ENCODE results near the gene GPNMB.

Gene GPNMB

DNA sequence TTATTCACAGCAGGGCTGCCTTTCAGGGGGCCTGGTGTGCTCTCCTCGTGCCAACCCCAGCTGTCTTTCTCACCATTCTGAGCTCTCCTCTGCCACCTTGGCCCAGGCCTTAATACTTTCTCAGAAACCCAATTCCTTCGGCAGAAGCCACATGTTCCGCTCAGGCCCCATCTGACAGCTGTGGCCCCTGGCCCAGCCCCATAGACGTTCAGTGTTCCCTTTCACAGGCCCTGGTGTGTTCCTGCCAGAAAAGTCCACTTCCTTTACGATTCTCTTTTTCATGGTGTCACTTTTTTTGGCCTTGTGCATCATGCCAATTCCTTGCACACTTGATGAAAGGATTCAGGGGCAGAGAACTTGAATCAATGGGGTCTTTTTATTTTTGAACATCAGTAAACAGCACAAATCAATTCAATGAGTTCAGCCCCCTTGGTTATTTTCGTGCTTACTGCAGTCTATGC is 15.9 kb upstream of the GPNMB start:
- no peak for DNase-seq (ENCODE audit: low read depth)

- DNase-seq (ENCODE audit: low read depth), result no peak
These were observed 13.6 kb upstream of the GPNMB start for GRCh38 chr7:23232966-23233365.

- no peak for DNase-seq (ENCODE audit: low read depth)
These were observed 11.8 kb upstream of the GPNMB start for GRCh38 chr7:23234569-23235296.

DNA sequence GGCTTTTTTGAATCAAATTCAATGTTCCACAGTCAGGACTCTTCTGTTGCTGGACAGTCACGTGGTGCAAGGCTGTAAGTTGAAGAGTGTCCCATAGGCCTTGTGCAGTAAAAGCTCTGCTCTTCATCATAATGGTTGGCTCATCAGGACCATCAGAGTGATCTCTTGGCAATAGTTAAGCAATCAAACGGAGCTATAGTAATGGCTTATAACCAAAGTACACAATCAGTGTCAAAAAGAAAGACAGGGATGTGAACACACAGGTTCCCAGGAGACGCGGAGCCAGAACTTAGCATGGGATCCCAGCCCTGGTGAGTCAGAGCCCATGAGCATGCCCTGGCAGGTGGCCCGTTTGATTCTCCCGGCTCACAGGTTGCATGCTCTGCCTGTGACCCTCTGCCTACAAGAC is 10.8 kb upstream of the GPNMB start:
- no peak for DNase-seq (ENCODE audit: low read depth)

GRCh38 chr7:23237000-23237399 is 9.6 kb upstream of the GPNMB start:
- DNase-seq (ENCODE audit: low read depth), result no peak

DNA sequence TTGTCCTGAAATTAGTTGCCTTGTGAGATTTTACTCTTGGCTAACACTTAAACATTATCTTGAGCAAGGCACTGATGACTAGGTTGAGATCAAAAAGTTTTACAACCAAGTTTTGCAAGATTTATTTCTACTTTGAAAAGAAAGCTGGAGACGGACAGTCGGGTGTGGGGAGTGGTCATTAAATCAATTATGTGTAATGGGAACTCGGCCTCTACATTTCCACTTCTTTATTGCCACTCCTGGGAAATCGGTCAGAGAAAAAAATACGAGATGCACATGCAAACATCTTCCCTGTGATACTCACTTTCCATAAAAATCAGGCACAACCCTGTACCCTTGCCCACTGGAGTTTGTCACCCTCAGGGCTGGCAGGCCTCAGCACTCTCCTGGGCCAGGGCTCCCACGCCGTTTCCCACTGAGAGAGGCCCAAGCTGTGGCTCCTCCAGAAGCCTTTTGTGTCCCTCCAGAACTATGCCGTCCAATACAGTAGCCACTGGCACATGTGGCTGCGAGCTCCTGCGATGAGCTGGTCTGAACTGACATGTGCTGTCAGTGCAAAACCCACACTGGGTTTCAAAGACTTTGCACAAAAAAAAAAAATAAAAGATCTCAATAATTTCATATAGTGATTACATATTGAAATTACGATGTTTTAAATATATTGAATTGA is 7.5 kb upstream of the GPNMB start:
- DNase-seq (ENCODE audit: low read depth), result no peak

GRCh38 chr7:23239698-23240097 is 6.9 kb upstream of the GPNMB start:
- DNase-seq (ENCODE audit: low read depth), result no peak

DNA sequence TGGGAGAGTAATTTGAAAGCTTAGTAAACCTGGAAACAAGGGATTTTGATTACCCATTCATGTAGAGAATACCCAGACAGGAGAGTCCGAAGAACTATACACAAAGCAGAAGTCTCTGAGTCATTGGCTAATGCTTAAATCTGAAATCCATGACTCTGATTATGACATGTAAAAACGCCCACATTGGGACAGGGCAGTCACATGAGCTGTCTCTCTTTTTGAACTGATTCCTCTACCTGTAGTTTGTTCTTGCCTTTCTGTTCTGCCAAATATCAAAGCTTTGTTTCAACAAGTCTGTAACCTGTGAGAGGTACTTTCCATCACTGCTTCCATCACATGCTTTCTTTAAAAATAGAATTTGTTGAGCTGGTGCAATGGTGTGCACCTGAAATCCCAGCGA is 4.3 kb upstream of the GPNMB start:
- no peak for DNase-seq (ENCODE audit: low read depth)

GRCh38 chr7:23242935-23243334 is 3.6 kb upstream of the GPNMB start:
- DNase-seq (ENCODE audit: low read depth), result no peak

GRCh38 chr7:23247046-23247602 is 549 bp downstream of the GPNMB start:
- DNase-seq (ENCODE audit: low read depth), result no peak

GRCh38 chr7:23247603-23248335 is 1.2 kb downstream of the GPNMB start:
- no peak for DNase-seq (ENCODE audit: low read depth)

- DNase-seq (ENCODE audit: low read depth), result no peak
These were observed 2.9 kb downstream of the GPNMB start for GRCh38 chr7:23249486-23249885.

- DNase-seq (ENCODE audit: low read depth), result no peak
These were observed 7.6 kb downstream of the GPNMB start for GRCh38 chr7:23254051-23254681.

GRCh38 chr7:23256731-23257130 is 10.2 kb downstream of the GPNMB start:
- no peak for DNase-seq (ENCODE audit: low read depth)

- no peak for DNase-seq (ENCODE audit: low read depth)
These were observed 13.8 kb downstream of the GPNMB start for GRCh38 chr7:23260371-23260770.

- DNase-seq (ENCODE audit: low read depth), result peak; percentile 32
These were observed 15.4 kb downstream of the GPNMB start for GRCh38 chr7:23261843-23262452.

- no peak for DNase-seq (ENCODE audit: low read depth)
These were observed 18.4 kb downstream of the GPNMB start for GRCh38 chr7:23264916-23265458.

- no peak for DNase-seq (ENCODE audit: low read depth)
These were observed 20.3 kb downstream of the GPNMB start for GRCh38 chr7:23266918-23267317.

DNA sequence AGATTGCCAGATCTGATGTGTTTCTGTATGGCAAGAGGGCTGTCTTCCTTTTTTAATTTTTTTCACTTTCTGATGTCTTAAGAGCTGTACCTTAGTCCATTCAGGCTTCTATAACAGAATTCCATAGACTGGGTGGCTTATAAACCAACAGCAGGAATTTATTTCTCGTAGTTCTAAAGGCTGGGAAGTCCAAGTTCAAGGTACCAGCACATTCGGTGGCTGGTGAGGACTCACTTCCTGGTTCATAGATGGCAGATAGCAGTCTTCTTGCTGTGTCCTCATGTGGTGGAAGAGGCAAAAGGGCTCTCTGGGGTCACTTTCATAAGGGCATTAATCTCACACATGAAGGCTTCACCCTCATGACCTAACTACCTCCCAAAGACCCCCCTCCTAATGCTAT is 20.8 kb downstream of the GPNMB start:
- no peak for DNase-seq (ENCODE audit: low read depth)

GRCh38 chr7:23268167-23268566 is 21.6 kb downstream of the GPNMB start:
- DNase-seq (ENCODE audit: low read depth), result no peak

GRCh38 chr7:23268746-23269145 is 22.2 kb downstream of the GPNMB start:
- no peak for DNase-seq (ENCODE audit: low read depth)

DNA sequence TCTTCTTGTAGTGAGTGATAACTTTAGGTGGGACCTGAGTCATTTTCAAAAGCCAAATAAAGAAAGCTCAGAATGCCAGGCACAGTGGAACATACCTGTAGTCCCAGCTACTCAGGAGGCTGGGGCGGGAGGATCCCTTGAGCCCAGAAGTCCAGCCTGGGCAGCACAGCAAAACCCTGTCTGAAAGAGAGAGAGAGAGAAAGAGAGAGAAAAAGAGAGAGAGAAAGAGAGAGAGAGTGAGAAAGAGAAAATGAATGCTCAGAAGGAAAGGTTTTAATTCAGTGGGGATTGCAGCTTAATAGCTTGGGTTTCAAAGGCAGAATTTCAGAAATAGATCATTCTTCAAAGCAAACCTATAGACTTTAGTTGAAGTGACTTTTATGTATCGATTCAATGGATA is 25.7 kb downstream of the GPNMB start:
- no peak for DNase-seq (ENCODE audit: low read depth)

Data from activated T-helper 9 cell treated with anti-CD3 and anti-CD28 coated beads, Interleukin-2, amount 50 U/mL, for 16 hours (primary cell).